ENCODE data around the gene CD81. TPM values are rescaled to one million over a fixed set of nuclear protein-coding genes. Genes with fewer than 3 reads are reported as not detected.

Gene CD81
- total RNA-seq, 2 donors from 2014 or later = 498 to 842 TPM

DNA sequence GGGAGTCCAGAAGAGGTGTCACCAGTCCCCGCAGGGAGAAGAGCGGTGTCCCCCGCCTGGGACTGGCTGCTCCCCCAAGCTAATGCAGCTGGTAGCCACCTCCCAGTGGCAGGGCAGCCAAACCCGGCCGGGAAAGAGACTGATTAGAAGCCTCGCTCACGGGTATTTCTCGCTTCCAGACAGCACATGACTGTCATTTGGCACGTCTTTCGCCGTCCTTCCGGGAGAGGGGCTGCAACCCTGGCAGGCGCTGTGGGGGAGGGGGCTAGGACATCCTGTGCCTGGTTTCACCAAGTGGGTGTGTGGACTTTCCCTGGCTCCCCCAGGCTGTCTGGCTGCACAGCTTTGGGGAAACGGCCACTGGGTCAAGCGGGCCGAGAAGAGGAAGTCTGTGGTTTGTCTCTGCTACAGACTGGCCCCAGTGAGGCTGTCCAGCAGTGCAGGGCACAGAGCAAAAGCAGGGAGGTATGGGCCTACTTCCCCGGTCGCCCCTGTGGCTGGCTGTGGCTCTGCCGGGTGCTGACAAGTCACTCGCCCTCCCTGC is 3.8 kb downstream of the CD81 start:
- no peaks in the 10 kb centered on the region for H3K27me3 ChIP-seq (replicated peaks; ENCODE audit: insufficient read depth)
- no peaks in the 10 kb centered on the region for H3K36me3 ChIP-seq
- peaks cover 45 to 73% of the 10 kb centered on the region in 2 donors for H3K4me1 ChIP-seq (ENCODE audit: control insufficient read depth in 1 of 2, low read depth in 2 of 2)
- peak overlapping the region; percentile 63 to 87 for H3K27ac ChIP-seq
- H3K9me3 ChIP-seq = no peaks in the 10 kb centered on the region
- no peak for TF ChIP-seq CTCF (IDR thresholded peaks at IDR 0.05)
- ATAC-seq (ENCODE audit: insufficient number of reproducible peaks, low FRiP score, low read depth) (no peak), DNase-seq (ENCODE audit: low spot score) (no peak)
- H3K4me3 ChIP-seq = peak overlapping the region; percentile 75

GRCh38 chr11:2381494-2382128 is 4.5 kb downstream of the CD81 start:
- DNase-seq (ENCODE audit: low spot score) (no peak), ATAC-seq (ENCODE audit: insufficient number of reproducible peaks, low FRiP score, low read depth) (no peak)

DNA sequence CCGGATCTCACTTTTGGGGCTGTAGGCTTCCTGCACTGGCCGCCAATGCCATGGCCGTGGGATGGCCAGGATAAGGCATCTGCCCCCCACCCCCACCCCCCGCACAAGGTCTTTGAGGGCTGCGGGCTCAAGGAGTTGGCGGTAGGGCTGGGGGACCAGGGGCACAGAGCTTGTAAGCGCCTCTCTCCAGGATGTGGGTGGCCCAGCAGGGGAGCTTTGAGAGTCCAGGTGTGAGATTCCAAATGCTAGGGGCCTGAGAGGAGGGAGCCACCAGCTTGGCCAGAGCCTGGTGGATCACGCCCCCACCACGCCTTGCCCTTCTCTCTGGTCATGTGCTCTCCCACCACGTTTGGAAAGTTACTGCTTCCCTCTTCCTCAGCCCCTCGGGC is 5.0 kb downstream of the CD81 start:
- no peaks in the 10 kb centered on the region for H3K27me3 ChIP-seq (replicated peaks; ENCODE audit: insufficient read depth)
- ATAC-seq (ENCODE audit: insufficient number of reproducible peaks, low FRiP score, low read depth) = no peak
- peaks cover 54 to 79% of the 10 kb centered on the region in 2 donors for H3K4me1 ChIP-seq (ENCODE audit: control insufficient read depth in 1 of 2, low read depth in 2 of 2)
- H3K4me3 ChIP-seq = no peak overlapping the region
- H3K9me3 ChIP-seq = no peaks in the 10 kb centered on the region
- peak overlapping the region; percentile 87 to 88 for H3K27ac ChIP-seq
- TF ChIP-seq CTCF (IDR thresholded peaks at IDR 0.05) = no peak
- H3K36me3 ChIP-seq = no peaks in the 10 kb centered on the region
- DNase-seq (ENCODE audit: low spot score) = no peak

More at GRCh38 chr11:2381494-2382128, 4.5 kb downstream of the CD81 start:
- TF ChIP-seq CTCF (IDR thresholded peaks at IDR 0.05) = no peak
- H3K27me3 ChIP-seq (replicated peaks; ENCODE audit: insufficient read depth) = no peaks in the 10 kb centered on the region
- peaks cover 52 to 78% of the 10 kb centered on the region in 2 donors for H3K4me1 ChIP-seq (ENCODE audit: control insufficient read depth in 1 of 2, low read depth in 2 of 2)
- peak overlapping the region; percentile 6 for H3K4me3 ChIP-seq
- no peaks in the 10 kb centered on the region for H3K36me3 ChIP-seq
- no peaks in the 10 kb centered on the region for H3K9me3 ChIP-seq
- peak overlapping the region; percentile 15 to 87 for H3K27ac ChIP-seq

- peak overlapping the region; percentile 87 to 88 for H3K27ac ChIP-seq
- peaks cover 63 to 90% of the 10 kb centered on the region in 2 donors for H3K4me1 ChIP-seq (ENCODE audit: control insufficient read depth in 1 of 2, low read depth in 2 of 2)
- no peak for TF ChIP-seq CTCF (IDR thresholded peaks at IDR 0.05)
- peak overlapping the region; percentile 51 for H3K4me3 ChIP-seq
- no peaks in the 10 kb centered on the region for H3K27me3 ChIP-seq (replicated peaks; ENCODE audit: insufficient read depth)
- H3K36me3 ChIP-seq = no peaks in the 10 kb centered on the region
- DNase-seq (ENCODE audit: low spot score) = no peak
- ATAC-seq (ENCODE audit: insufficient number of reproducible peaks, low FRiP score, low read depth) = no peak
- no peaks in the 10 kb centered on the region for H3K9me3 ChIP-seq
Measured at GRCh38 chr11:2382936-2383851, 6.1 kb downstream of the CD81 start.

Data from thoracic aorta (tissue), 2 donors.